Stomach (tissue), 9 donors: ENCODE results near the gene TMEM181. TPM values are rescaled to one million over a fixed set of nuclear protein-coding genes. Genes with fewer than 3 reads are reported as not detected.
A peak's percentile ranks its signal among the peaks of the same experiment; 100 is the strongest.

Experiments
- DNase-seq, 2 donors: peaks; one replicate each; pipeline versions ENCODE4 v3.0.0 to v3.0.0-alpha.2; 2013 to 2019
- H3K27ac ChIP-seq, 5 donors: fragments of 200-600 bp in 4 of 5; sonication (generic) in 4 of 5; one replicate each; pipeline ENCODE4 v1.5.1; 2013 to 2019; ENCODE audit warnings: mild to moderate bottlenecking in 1 of 5, moderate library complexity in 1 of 5
- H3K27me3 ChIP-seq, 3 donors: fragments of 200-600 bp; sonication (generic); one replicate each; pipeline ENCODE4 v1.5.1; 2017 to 2019; ENCODE audit warnings: mixed run types in 1 of 3
- H3K36me3 ChIP-seq, 4 donors: fragments of 200-600 bp; sonication (generic); 1 replicate in 3 of 4; 2 replicates in 1 of 4; pipeline ENCODE4 v1.5.1; 2016 to 2019
- H3K4me1 ChIP-seq, 4 donors: fragments of 200-600 bp; sonication (generic); one replicate each; pipeline ENCODE4 v1.5.1; 2016 to 2019
- H3K4me3 ChIP-seq, 4 donors: fragments of 200-600 bp; sonication (generic) in 3 of 4; one replicate each; pipeline ENCODE4 v1.5.1; 2016 to 2019; ENCODE audit warnings: mild to moderate bottlenecking in 1 of 4
- H3K9me3 ChIP-seq, 4 donors: fragments of 200-600 bp; sonication (generic); one replicate each; pipeline ENCODE4 v1.5.1; 2016 to 2019
- CTCF ChIP-seq, 7 experiments: fragments of 450-650 bp in 4 of 7; fragments of 200-600 bp in 3 of 7; sonication (generic) in 3 of 7; IDR thresholded peaks; one replicate each; pipeline ENCODE4 v1.5.1; 2016 to 2019; ENCODE audit warnings: antibody characterized with exemption in 7 of 7, control low read depth in 2 of 7, mild to moderate bottlenecking in 1 of 7
- EP300 ChIP-seq: sonication (generic); formaldehyde crosslinking; IDR thresholded peaks from one replicate; pipeline ENCODE4 v1.6.1; 2017; ENCODE audit warnings: antibody characterized with exemption
- POLR2A ChIP-seq, 4 donors: fragments of 450-650 bp; IDR thresholded peaks; one replicate each; pipeline ENCODE4 v1.6.1; 2016; ENCODE audit warnings: antibody characterized with exemption in 4 of 4, control low read depth in 2 of 4, mild to moderate bottlenecking in 1 of 4, moderate library complexity in 1 of 4
- POLR2AphosphoS5 ChIP-seq, 3 donors: sonication (generic); formaldehyde crosslinking; IDR thresholded peaks; one replicate each; pipeline ENCODE4 v1.6.1; 2016; ENCODE audit warnings: antibody characterized with exemption in 3 of 3
- WGBS, 5 donors: extraction: QIAGEN DNeasy Blood & Tissue Kit in 3 of 5; methylation state at CpG; one replicate each; pipeline versions ENCODE4 v1.1.5 to v1.1.7; 2013 to 2018; 5-methylcytosine and 5-hydroxymethylcytosine counted together
- intact Hi-C: fragments of 100-400 bp; cut with DNase I; formaldehyde crosslinking; loops from one replicate; pipeline ENCODE4 v1.15.1; 2023; ENCODE audit warnings: low total_unique reads
- polyA plus RNA-seq, 3 donors: library from polyadenylated mRNA; stranded (reverse); fragments of 200-250 nt; gene quantifications; one replicate each; pipeline ENCODE4 v1.2.3, GENCODE V29; 2013
- total RNA-seq, 5 donors: library from RNA; depleted of rRNA; stranded (reverse); fragments of >200 nt; gene quantifications; one replicate each; pipeline versions ENCODE4 v1.1.0 to v1.2.3, GENCODE V29; 2014 to 2016
- donor health status: healthy with polysubstance abuse.
- donor health status: Bipolar disorder and iron deficiency.
- donor health status: healthy.

Gene TMEM181
- total and polyA plus RNA-seq, 8 donors = 2.9 to 62.2 (median 15.0) TPM

DNA sequence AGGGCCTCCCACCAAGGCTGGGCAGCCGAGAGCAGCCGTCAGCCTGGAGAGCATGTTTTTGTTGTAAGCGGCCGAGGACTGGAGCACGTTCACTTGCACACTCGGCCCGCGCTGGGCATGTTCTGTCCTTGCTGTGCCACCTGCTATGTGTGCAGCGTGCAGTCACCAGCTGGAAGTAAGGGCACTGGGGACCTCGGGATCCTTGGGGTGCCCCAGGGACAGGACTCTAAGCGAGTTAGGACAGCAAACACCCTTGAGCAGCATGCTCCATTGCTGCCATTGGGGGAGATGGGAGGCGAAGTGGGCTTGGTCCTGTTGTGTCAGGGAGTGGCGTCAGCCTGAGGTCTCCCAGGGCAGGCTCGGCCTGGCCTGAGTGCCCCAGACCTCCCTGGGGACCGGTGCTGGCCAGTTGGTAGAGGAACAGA, 66.0 kb downstream of the TMEM181 start:
- peaks cover 48 to 94% (median 90%) of the 10 kb centered on the region in 4 donors for H3K36me3 ChIP-seq
- 91 to 97% (median 92%) methylated on average over 10 to 15 of the region's 15 CpGs for WGBS, 5 donors
- H3K27ac ChIP-seq = peak overlapping the region in 1 of 5 donors; percentile 7
- TF ChIP-seq POLR2AphosphoS5 (IDR thresholded peaks at IDR 0.05) = no peak
- no peak for TF ChIP-seq EP300
- no peak for TF ChIP-seq POLR2A (IDR thresholded peaks at IDR 0.05)
- TF ChIP-seq CTCF (IDR thresholded peaks at IDR 0.05) = no peak
- H3K4me1 ChIP-seq = peaks cover 4 to 22% (median 7%) of the 10 kb centered on the region in 4 donors
- peak in 1 of 2 donors; percentile 23 for DNase-seq
- H3K4me3 ChIP-seq = no peak overlapping the region
- intact Hi-C loops = no loop called here
- no peaks in the 10 kb centered on the region for H3K27me3 ChIP-seq
- H3K9me3 ChIP-seq = no peaks in the 10 kb centered on the region

GRCh38 chr6:158626360-158627167, 66.7 kb downstream of the TMEM181 start:
- intact Hi-C loops = no loop called here
- peak overlapping the region in 1 of 5 donors; percentile 7 for H3K27ac ChIP-seq
- no peak for DNase-seq
- peaks cover 10 to 28% (median 13%) of the 10 kb centered on the region in 4 donors for H3K4me1 ChIP-seq
- WGBS, 5 donors = 71 to 83% (median 76%) methylated on average over 6 of the region's 6 CpGs
- H3K9me3 ChIP-seq = no peaks in the 10 kb centered on the region
- TF ChIP-seq CTCF (IDR thresholded peaks at IDR 0.05) (no peak), POLR2A (IDR thresholded peaks at IDR 0.05) (no peak), EP300 (no peak), POLR2AphosphoS5 (IDR thresholded peaks at IDR 0.05) (no peak)
- H3K27me3 ChIP-seq = no peaks in the 10 kb centered on the region
- no peak overlapping the region for H3K4me3 ChIP-seq
- peaks cover 43 to 92% (median 85%) of the 10 kb centered on the region in 4 donors for H3K36me3 ChIP-seq

DNA sequence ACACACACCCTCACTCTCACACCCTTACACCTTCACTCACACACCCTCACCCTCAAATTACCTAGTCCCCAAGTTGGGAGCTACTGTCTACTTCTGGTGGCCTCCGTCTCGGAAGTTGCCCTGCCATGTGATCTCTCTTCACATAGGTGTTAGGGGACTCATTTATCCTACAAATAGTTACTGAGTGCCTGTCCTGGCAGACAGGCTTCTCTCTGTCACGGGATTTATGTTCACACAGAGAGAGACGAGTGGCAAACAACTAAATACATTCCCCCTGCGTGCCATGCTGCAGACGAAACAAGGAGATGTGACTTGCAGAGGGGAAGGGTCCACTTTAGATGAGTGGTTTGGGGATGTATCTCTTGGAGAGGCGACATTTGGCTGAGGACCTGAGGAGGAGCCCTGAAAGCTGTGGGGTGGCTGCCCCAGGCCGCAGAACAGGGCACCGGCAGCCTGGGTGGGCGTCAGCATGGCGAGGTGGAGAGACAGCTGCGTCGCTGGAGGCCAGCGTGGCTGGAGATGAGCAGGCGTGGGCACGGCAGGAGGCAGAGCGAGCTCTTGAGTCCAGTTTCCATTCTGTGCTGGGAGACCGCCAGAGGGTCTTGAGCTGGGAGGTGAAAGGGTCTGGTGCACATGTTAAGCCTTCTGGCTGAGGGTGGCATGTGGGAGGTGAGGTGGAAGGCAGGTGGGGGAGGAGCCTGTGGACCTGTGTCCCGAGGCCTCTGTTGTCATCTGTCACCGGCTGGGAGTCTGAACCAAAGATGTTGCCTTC, 67.5 kb downstream of the TMEM181 start:
- H3K9me3 ChIP-seq = no peaks in the 10 kb centered on the region
- H3K27ac ChIP-seq = no peak overlapping the region
- H3K27me3 ChIP-seq = no peaks in the 10 kb centered on the region
- peaks cover 13 to 36% (median 19%) of the 10 kb centered on the region in 4 donors for H3K4me1 ChIP-seq
- TF ChIP-seq EP300 (no peak), POLR2A (IDR thresholded peaks at IDR 0.05) (no peak), CTCF (IDR thresholded peaks at IDR 0.05) (no peak), POLR2AphosphoS5 (IDR thresholded peaks at IDR 0.05) (no peak)
- intact Hi-C loops = no loop called here
- H3K36me3 ChIP-seq = peaks cover 37 to 84% (median 78%) of the 10 kb centered on the region in 4 donors
- DNase-seq = peak in 1 of 2 donors; percentile 18
- WGBS, 5 donors = 91 to 95% (median 93%) methylated on average over 19 to 20 of the region's 20 CpGs
- no peak overlapping the region for H3K4me3 ChIP-seq

GRCh38 chr6:158627940-158628211, 68.0 kb downstream of the TMEM181 start:
- Histone ChIP-seq H3K4me3 (no peak overlapping the region), H3K36me3 (peaks cover 36 to 84% (median 77%) of the 10 kb centered on the region in 4 donors), H3K27me3 (no peaks in the 10 kb centered on the region), H3K27ac (no peak overlapping the region), H3K9me3 (no peaks in the 10 kb centered on the region), H3K4me1 (peaks cover 13 to 41% (median 21%) of the 10 kb centered on the region in 4 donors)
- TF ChIP-seq EP300 (no peak), CTCF (IDR thresholded peaks at IDR 0.05) (no peak), POLR2A (IDR thresholded peaks at IDR 0.05) (no peak), POLR2AphosphoS5 (IDR thresholded peaks at IDR 0.05) (no peak)
- WGBS, 5 donors = 84 to 92% (median 89%) methylated on average over 7 to 9 of the region's 9 CpGs
- no peak for DNase-seq
- intact Hi-C loops = no loop called here
